Transverse colon (tissue), 4 donors: ENCODE results near the gene CDA. TPM values are rescaled to one million over a fixed set of nuclear protein-coding genes. Genes with fewer than 3 reads are reported as not detected.

Source experiments
- DNase-seq: peaks from one replicate; pipeline ENCODE4 v3.0.0-alpha.2; 2019
- H3K27ac ChIP-seq, 4 donors: fragments of 200-600 bp; sonication (generic); 2 replicates each; pipeline ENCODE4 v1.5.1; 2016 to 2018; ENCODE audit warnings: inconsistent platforms in 4 of 4
- H3K27me3 ChIP-seq: fragments of 200-600 bp; sonication (generic); 2 replicates; pipeline ENCODE4 v1.5.1; 2017; ENCODE audit warnings: inconsistent platforms
- H3K36me3 ChIP-seq, 4 donors: fragments of 200-600 bp; sonication (generic); 2 replicates each; pipeline ENCODE4 v1.5.1; 2017 to 2019; ENCODE audit warnings: inconsistent platforms in 4 of 4
- H3K4me1 ChIP-seq, 4 donors: fragments of 200-600 bp; sonication (generic); 2 replicates each; pipeline ENCODE4 v1.5.1; 2017 to 2020; ENCODE audit warnings: inconsistent platforms in 4 of 4
- H3K4me3 ChIP-seq, 4 donors: fragments of 200-600 bp; sonication (generic); 1 replicate in 1 of 4; 2 replicates in 3 of 4; pipeline versions ENCODE4 v1.5.1 to v1.6.1; 2017 to 2019; ENCODE audit warnings: inconsistent platforms in 4 of 4
- H3K9me3 ChIP-seq, 2 donors: fragments of 200-600 bp; sonication (generic); 2 replicates each; pipeline ENCODE4 v1.5.1; 2017 to 2019; ENCODE audit warnings: inconsistent platforms in 2 of 2
- EP300 ChIP-seq: sonication (generic); formaldehyde crosslinking; IDR thresholded peaks from one replicate; pipeline ENCODE4 v1.6.1; 2017; ENCODE audit warnings: antibody characterized with exemption, low read depth
- POLR2A ChIP-seq: fragments of 450-650 bp; IDR thresholded peaks from one replicate; pipeline ENCODE4 v1.6.1; 2016; ENCODE audit warnings: antibody characterized with exemption, mild to moderate bottlenecking, moderate library complexity
- POLR2AphosphoS5 ChIP-seq, 3 donors: sonication (generic); formaldehyde crosslinking; IDR thresholded peaks; one replicate each; pipeline ENCODE4 v1.6.1; 2016; ENCODE audit warnings: antibody characterized with exemption in 3 of 3
- WGBS, 2 donors: methylation state at CpG; one replicate each; pipeline ENCODE4 v1.1.5; 2018; ENCODE audit warnings: low coverage in 1 of 2; 5-methylcytosine and 5-hydroxymethylcytosine counted together
- in situ Hi-C, 4 donors: fragments of 200-750 bp; cut with MboI; loops; one replicate each; pipeline versions ENCODE4 v1.15.0 to v1.15.1; 2017; ENCODE audit warnings: low sequenced_read_pairs in 3 of 4, low pct_ligation_motif_present in 1 of 4, low pct_unique_long_range_greater_than_20kb in 1 of 4
- intact Hi-C: fragments of 100-400 bp; cut with DNase I; formaldehyde crosslinking; loops from one replicate; pipeline ENCODE4 v1.15.1; 2023; ENCODE audit warnings: low total_unique reads
- total RNA-seq, 4 donors: library from RNA; depleted of rRNA; stranded (reverse); fragments of >200 nt; gene quantifications; one replicate each; pipeline ENCODE4 v1.1.0, GENCODE V29; 2016
- TF ChIP-seq, protein P1 (sequence below), 5 experiments: fragments of 200-600 bp in 3 of 5; fragments of 450-650 bp in 2 of 5; sonication (generic) in 3 of 5; IDR thresholded peaks; 1 replicate in 2 of 5; 2 replicates in 3 of 5; pipeline ENCODE4 v1.5.1; 2016 to 2017; ENCODE audit warnings: antibody characterized with exemption in 5 of 5, inconsistent platforms in 3 of 5, mild to moderate bottlenecking in 2 of 5, moderate library complexity in 1 of 5

CDA gene
- total RNA-seq, 4 donors from 2014 or later = 39.7 to 50.5 (median 43.1) TPM; not detected in 1

DNA sequence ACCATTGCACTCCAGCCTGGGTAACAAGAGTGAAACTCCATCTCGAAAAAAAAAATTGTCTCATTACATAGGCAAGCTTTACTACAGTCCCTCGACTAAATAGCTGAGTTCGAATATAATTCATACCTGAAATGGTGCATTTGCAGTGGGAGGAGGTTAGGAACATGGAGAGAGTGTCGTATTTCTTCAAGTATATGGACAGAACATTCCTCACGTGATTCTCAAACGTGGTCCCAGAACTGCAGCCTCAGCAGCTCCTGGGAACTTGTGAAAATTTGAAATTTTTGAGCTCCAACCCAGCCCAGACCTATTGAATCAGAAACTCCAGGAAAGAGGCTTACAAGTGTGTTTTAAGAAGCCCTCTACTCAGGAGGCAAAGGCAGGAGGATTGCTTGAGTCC is 7.2 kb downstream of the CDA start:
- intact Hi-C loops = no loop called here
- in situ Hi-C loops = no loop called here
- Histone ChIP-seq H3K4me1 (no peaks in the 10 kb centered on the region), H3K27ac (no peak overlapping the region), H3K4me3 (no peak overlapping the region), H3K27me3 (peaks cover 10% of the 10 kb centered on the region), H3K9me3 (no peaks in the 10 kb centered on the region), H3K36me3 (no peaks in the 10 kb centered on the region)
- DNase-seq = no peak
- TF ChIP-seq POLR2AphosphoS5 (IDR thresholded peaks at IDR 0.05) (no peak), POLR2A (no peak), EP300 (no peak)
- TF ChIP-seq, protein P1, sequence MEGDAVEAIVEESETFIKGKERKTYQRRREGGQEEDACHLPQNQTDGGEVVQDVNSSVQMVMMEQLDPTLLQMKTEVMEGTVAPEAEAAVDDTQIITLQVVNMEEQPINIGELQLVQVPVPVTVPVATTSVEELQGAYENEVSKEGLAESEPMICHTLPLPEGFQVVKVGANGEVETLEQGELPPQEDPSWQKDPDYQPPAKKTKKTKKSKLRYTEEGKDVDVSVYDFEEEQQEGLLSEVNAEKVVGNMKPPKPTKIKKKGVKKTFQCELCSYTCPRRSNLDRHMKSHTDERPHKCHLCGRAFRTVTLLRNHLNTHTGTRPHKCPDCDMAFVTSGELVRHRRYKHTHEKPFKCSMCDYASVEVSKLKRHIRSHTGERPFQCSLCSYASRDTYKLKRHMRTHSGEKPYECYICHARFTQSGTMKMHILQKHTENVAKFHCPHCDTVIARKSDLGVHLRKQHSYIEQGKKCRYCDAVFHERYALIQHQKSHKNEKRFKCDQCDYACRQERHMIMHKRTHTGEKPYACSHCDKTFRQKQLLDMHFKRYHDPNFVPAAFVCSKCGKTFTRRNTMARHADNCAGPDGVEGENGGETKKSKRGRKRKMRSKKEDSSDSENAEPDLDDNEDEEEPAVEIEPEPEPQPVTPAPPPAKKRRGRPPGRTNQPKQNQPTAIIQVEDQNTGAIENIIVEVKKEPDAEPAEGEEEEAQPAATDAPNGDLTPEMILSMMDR (IDR thresholded peaks at IDR 0.05) = no peak
- 72 to 74% methylated on average over 6 of the region's 6 CpGs for WGBS, 2 donors

GRCh38 chr1:20597650-20598049 is 8.8 kb downstream of the CDA start:
- H3K4me3 ChIP-seq = no peak overlapping the region
- no peak for DNase-seq
- no peak for TF ChIP-seq POLR2A
- TF ChIP-seq, protein P1 (IDR thresholded peaks at IDR 0.05) = no peak
- TF ChIP-seq EP300 = no peak
- no peak for TF ChIP-seq POLR2AphosphoS5 (IDR thresholded peaks at IDR 0.05)
- in situ Hi-C loops = no loop called here
- H3K4me1 ChIP-seq = no peaks in the 10 kb centered on the region
- intact Hi-C loops = no loop called here
- 64 to 70% methylated on average over 3 of the region's 3 CpGs for WGBS, 2 donors
- H3K36me3 ChIP-seq = no peaks in the 10 kb centered on the region
- peaks cover 5% of the 10 kb centered on the region for H3K27me3 ChIP-seq
- no peaks in the 10 kb centered on the region for H3K9me3 ChIP-seq
- H3K27ac ChIP-seq = no peak overlapping the region

DNA sequence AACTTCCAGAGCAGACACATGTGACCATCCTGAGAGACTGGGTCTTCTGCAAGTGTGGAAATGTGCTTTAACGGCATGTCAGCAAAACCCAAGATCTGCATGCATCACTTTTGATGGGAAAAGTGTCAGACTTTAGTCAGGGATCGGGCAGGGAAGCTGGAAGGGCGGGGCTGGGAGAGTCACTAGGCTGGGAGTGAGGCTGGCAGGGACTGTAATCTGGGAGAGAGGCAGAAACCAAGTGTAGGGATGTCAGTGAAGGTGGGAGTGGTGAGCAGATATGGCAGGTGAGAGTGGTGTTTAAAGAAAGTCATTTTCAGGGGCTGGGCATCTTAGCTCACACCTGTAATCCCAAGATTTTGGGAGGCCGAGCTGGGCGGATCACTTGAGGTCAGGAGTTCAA is 11.3 kb downstream of the CDA start:
- H3K4me1 ChIP-seq = peaks cover 0 to 11% (median 0%) of the 10 kb centered on the region in 4 donors
- WGBS, 2 donors = 66% methylated on average over 5 of the region's 5 CpGs; no CpG with 5 or more reads in 1 of the 2 donors
- no peak overlapping the region for H3K4me3 ChIP-seq
- no peaks in the 10 kb centered on the region for H3K36me3 ChIP-seq
- H3K27me3 ChIP-seq = no peaks in the 10 kb centered on the region
- TF ChIP-seq EP300 = no peak
- TF ChIP-seq, protein P1 (IDR thresholded peaks at IDR 0.05) = no peak
- TF ChIP-seq POLR2A = no peak
- TF ChIP-seq POLR2AphosphoS5 (IDR thresholded peaks at IDR 0.05) = no peak
- intact Hi-C loops (no loop called here), in situ Hi-C loops (no loop called here)
- peak; percentile 47 for DNase-seq
- H3K9me3 ChIP-seq = no peaks in the 10 kb centered on the region
- no peak overlapping the region for H3K27ac ChIP-seq

DNA sequence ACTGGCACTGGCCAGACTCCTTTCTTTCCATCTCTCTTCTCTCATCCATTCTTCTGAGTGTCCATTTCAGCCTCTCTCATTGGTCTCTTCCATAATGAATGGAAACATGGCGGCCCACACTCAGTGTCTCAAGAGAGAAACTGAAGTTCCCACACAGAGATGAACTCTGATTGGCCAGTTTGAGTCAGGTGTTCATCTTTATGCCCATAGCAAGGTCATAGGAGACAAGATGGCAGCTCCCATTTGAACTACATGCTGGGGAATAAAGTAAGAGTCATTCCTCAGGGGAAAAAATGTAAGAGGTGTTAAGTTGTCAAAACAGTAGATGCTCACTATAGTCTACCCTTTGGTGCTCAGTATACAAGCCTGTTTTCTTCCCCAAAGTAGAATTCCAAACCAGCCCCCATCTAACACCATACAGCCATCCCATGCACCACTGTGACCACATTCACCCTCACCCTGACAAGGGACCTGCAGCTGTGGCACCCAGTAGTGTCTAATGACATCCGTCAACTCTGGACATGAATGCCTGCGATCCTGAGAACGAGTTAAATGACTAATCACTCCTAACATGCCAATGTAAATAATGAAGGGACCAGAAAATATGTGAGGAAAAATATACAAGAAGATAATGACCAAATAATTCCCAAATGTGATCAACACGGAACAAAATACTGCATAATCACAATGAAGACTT is 12.4 kb downstream of the CDA start:
- Histone ChIP-seq H3K27me3 (no peaks in the 10 kb centered on the region), H3K9me3 (no peaks in the 10 kb centered on the region), H3K4me1 (peaks cover 0 to 11% (median 0%) of the 10 kb centered on the region in 4 donors), H3K27ac (no peak overlapping the region), H3K4me3 (no peak overlapping the region), H3K36me3 (no peaks in the 10 kb centered on the region)
- 72 to 79% methylated on average over 2 to 5 of the region's 5 CpGs for WGBS, 2 donors
- in situ Hi-C loops = no loop called here
- no peak for TF ChIP-seq EP300
- TF ChIP-seq, protein P1 (IDR thresholded peaks at IDR 0.05) = no peak
- TF ChIP-seq POLR2A = no peak
- TF ChIP-seq POLR2AphosphoS5 (IDR thresholded peaks at IDR 0.05) = no peak
- no peak for DNase-seq
- intact Hi-C loops = no loop called here
